HG02678 (cell line): ENCODE results near the gene HDAC5.
A peak's percentile ranks its signal among the peaks of the same experiment; 100 is the strongest.
"Not testable (repeated sequence)": the region's sequence is repeated elsewhere in the genome, so short reads cannot be mapped to it uniquely, and the experiment has no call there.

Source experiments
- ATAC-seq: cut with Tn5 transposase; IDR thresholded peaks from one replicate; pipeline ENCODE4 v1.9.1; 2021; ENCODE audit warnings: mild to moderate bottlenecking, moderate library complexity; ENCODE audit not compliant: unreplicated experiment

Gene HDAC5

GRCh38 chr17:44071198-44071520, 52.3 kb downstream of the HDAC5 start:
- no peak for ATAC-seq

DNA sequence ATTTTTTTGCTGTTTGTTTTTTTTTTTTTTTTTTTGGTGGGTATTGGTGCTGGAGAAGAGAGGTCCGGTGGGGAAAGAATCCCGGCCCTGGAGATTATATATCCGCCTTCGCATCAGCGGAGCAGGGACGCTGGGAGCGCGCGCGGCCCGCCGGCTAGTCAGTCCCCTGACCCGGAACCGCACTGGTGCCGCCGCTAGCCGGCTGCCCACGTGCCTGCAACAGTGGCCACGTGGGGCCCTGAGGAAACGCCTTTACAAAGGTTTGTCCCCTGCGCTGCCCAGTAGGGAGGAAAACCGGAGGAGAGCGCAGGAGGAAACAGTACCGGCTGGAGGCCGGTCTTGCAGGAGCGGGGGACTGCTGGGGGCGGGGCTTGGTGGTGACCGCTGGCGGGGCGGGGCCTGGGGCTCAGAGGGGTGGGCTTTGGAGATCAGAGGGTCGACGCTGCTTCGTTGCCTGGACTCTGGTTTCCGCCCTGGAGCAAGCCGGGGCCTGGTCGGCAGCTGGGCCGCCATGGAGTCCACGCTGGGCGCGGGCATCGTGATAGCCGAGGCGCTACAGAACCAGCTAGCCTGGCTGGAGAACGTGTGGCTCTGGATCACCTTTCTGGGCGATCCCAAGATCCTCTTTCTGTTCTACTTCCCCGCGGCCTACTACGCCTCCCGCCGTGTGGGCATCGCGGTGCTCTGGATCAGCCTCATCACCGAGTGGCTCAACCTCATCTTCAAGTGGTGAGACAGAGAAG, 52.8 kb downstream of the HDAC5 start, which contains the start of gene G6PC3:
Gene G6PC3 (plus strand): TSS at position 281 of the 743 bp plus-strand sequence. CDS start 231 bp downstream, at position 512.
- ATAC-seq: peak; percentile 77

DNA sequence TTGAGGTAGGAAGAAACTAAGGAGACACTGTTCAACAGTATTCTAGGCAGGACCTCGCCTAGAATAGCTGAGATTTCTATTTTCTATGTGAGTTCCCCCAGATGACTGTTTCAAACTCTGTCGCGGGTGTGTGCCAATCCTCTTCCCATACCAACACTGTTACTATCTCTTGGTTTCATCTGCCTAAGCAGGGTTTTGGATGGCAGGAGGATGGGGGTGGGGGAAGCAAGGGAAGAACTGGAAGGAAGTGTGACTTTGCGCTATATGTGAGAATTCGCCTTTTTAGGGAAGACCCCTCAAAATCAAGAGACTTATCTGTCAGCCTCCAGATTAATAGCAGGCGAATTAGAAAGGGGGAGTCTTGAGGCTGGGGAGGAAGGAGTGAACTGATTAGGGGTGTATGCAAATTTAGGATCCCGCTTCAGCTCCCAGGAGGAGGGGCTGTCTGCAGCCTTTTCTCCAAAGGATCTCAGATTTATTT, 53.4 kb downstream of the HDAC5 start:
- ATAC-seq: peak; percentile 2

- ATAC-seq: no peak
These were observed 55.9 kb downstream of the HDAC5 start for GRCh38 chr17:44067545-44067940.

- ATAC-seq: peak; percentile 58
These were observed 57.1 kb downstream of the HDAC5 start, which contains the start of gene LSM12 for GRCh38 chr17:44066204-44066930. Gene LSM12, minus strand, starts transcription at chr17:44066671. Its CDS starts 84 bp downstream, at chr17:44066587.

DNA sequence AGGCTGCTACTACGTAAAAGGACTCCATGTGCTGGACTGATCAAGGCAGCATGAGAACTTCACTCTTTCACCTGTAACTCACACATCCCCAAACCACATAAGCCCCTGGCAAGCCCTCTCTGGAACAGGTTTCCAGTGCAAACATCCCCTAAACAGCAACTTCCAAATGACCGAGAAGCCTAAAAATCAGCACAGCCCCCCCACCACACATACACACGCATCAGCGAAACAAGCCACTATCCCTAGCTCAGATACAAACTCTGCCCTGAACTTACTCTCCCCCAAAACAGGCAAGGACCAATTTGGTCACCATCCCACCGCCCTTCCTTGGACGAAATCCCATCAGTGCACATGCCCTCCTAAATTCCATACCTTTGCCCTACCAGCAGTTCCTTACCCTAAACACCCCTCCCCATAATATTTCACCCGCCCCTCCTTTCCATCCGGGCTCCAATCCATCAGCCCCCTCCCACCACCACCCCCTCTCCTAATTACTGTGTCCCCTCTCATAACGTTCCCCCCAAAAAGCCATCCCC, 57.7 kb downstream of the HDAC5 start:
- no peak for ATAC-seq

DNA sequence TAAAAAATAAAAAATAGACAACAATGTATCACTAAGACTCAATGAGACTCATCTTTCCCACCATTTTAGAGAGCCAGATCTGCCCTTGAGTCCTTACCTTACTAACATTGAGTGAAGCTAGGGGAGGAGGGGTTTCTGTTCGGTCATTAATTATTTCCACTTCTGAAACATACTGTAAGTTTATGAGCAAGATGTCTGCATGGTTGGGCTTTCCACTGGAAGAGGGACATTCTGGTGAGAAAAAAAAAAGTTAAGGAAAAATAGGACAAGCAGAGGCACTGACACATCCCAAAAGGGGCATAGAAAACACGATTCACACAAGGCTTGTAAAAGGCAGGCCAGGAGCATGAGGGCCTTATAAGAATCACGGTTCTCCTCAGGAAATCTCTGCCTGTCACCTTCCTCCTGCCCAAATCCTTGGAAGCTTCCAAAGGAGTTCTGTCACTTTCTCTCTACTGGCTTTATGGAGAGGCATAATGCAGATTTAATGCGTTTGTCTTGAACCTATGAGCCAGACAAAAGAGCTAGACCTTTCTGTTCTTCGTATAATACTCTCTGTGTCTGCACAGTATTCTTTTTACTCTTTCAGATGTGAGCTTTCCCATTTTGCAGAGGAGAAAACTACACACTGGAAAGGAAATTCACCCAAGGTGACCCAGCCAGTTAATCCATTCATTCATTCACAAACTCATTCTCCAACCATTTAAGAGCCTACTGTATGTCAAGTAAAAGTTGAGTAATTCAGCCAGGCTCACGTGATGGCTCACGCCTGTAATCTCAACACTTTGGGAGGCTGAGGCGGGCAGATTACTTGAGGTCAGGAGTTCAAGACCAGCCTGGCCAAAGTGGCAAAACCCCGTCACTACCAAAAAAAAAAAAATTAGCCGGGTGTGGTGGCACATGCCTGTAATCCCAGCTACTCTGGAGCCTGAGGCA, 59.5 kb downstream of the HDAC5 start:
- no peak for ATAC-seq

GRCh38 chr17:44062871-44063270, 60.6 kb downstream of the HDAC5 start:
- ATAC-seq: no peak

DNA sequence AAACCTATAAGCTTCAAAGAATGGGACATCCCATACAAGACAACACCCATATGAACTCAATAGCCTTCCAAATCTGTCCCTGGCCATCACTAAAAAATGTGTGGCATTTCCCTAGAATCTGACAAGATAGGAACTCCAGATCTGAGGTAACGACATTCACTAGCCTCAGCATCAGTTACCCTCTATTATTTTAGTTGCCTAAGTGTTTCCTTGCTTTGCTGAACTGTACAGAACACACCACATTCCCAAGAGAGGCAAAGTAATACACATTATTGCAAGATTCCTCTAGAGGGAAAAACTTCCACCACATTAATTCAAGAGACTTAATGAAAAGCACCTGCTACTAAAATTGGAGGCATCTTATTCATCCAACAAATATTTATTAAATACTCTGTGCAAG, 62.0 kb downstream of the HDAC5 start:
- no peak for ATAC-seq

DNA sequence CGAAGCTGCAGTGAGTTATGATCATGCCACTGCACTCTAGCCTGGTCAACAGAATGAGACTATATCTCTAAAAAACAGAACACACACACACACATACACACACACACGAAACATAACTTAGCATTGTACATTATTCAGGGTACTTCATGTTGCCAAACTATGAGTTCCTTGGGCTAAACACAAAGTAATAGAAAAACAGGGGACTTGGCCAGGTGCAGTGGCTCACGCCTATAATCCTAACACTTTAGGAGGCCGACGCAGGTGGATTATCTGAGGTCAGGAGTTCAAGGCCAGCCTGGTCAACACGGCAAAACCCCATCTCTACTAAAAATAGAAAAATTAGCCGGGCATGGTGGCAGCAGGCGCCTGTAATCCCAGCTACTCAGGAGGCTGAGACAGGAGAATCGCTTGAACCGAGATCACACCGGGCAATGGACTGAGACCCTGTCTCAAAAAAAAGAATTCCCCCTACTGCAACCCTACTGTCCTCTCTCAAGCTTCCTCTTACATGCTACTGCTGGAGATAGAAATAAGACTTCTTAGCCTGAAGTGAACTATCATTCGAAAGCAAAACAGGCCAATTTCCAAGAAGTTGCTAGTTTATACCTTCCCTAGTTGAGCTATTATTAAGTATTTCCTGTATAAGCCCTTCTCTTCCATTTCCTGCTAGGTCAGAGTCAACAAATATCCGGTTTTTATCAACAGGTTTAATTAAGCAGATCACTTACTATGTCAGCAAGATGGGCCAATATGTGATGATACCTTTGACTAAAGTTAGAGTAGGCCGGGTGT, 64.1 kb downstream of the HDAC5 start:
- no peak for ATAC-seq

GRCh38 chr17:44053125-44053872, 70.1 kb downstream of the HDAC5 start:
- no peak for ATAC-seq

DNA sequence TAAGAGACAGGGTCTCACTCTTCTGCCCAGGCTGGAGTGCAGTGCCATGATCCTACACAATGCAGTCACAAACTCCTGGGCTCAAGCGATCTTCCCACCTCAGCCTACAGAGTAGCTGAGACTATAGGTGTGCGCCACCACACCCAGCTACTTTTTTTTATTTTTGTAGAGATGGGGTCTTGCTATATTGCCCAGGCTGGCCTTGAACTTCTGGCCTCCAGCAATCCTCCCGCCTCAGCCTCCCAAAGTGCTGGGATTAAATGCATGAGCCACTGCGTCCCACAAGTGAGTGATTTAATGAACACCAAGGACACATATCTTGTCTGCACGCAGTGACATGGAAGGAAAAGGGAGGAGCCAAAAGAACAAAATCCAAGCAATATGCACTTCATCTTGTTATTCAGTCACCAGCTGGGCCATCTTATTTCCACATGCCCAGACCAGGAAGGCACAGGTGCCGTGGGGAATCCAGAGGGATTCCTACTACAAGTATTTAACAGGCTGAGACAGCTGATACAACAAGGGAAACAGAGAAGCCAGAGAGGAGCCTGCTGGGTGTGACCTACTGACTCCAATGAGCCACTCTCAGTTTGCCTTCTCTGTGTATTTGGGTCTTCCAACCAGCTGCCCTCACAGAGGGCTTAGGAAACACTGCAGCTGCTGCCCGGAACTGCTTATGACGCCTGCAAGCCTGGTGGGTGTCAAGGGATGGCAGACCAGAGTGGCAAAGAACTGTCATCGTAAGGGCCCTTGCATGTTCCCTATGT, 74.0 kb downstream of the HDAC5 start:
- no peak for ATAC-seq

- not testable (repeated sequence) for ATAC-seq
These were observed 76.5 kb downstream of the HDAC5 start for GRCh38 chr17:44046893-44047292.

- no peak for ATAC-seq
These were observed 78.0 kb downstream of the HDAC5 start for GRCh38 chr17:44045486-44045885.

DNA sequence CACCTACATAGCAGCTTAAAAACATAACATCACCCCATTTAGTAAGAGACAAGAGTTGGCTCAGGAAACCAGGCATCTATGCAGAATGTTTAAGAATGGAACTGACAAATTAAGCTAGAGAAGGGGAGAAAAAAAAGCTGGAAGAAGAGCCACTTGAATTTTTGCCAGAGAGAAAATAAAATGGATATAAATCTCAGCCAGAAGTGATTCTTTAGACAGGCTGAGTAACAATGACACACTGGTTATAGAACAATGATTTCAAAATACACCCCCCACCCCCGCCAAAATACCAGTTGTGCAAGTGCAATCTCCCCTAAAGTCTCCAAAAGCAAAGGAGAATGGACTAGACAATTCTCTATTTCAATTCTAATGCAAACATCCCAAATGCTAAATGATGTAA, 79.4 kb downstream of the HDAC5 start:
- ATAC-seq: no peak

DNA sequence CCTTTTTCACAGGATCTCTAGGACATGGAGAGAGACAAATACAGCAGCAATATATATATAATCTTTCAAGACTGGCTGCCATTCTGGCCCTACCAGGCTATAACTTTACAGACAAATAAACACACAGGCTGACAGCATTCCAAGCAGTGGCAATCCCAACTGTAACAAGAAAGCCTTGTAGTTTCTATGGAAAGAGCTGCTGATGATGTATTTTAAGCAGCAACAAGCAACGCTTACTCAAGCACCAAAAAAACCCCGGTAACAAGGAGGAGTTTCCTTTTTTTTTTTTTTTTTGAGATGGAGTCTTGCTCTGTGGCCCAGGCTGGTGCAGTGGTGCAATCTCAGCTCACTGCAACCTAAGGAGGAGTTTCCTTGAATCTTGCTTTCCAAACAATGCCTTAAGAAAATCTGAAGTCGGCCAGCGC, 80.2 kb downstream of the HDAC5 start:
- no peak for ATAC-seq

- ATAC-seq: no peak
These were observed 83.4 kb downstream of the HDAC5 start for GRCh38 chr17:44039829-44040635.

DNA sequence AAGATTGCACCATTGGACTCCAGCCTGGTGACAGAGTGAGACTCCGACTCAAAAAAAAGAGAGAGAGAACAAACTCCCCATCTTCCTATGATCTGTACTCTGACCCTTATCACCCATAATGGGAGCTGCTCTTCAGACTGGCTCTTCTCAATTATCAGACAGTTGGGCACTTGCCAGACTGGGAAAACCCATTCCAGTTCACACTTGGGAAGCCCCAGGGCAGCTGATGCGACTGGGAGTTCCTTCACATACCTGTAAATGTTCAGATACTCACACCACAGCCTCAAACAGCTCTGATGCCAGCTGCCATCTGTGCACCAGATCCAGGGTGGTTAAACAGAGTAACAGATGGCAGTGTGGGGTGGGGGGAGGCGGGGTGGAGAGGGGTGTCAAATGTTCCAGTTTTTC, 84.8 kb downstream of the HDAC5 start:
- no peak for ATAC-seq
